GM19372 (cell line): ENCODE data around the gene CCDC137.

Experiments
- ATAC-seq: cut with Tn5 transposase; IDR thresholded peaks from one replicate; pipeline ENCODE4 v1.9.1; 2021; ENCODE audit warnings: mild to moderate bottlenecking, low read depth, moderate library complexity; ENCODE audit not compliant: unreplicated experiment

CCDC137 gene

GRCh38 chr17:81714412-81715106, 48.0 kb downstream of the CCDC137 start:
- ATAC-seq = no peak

DNA sequence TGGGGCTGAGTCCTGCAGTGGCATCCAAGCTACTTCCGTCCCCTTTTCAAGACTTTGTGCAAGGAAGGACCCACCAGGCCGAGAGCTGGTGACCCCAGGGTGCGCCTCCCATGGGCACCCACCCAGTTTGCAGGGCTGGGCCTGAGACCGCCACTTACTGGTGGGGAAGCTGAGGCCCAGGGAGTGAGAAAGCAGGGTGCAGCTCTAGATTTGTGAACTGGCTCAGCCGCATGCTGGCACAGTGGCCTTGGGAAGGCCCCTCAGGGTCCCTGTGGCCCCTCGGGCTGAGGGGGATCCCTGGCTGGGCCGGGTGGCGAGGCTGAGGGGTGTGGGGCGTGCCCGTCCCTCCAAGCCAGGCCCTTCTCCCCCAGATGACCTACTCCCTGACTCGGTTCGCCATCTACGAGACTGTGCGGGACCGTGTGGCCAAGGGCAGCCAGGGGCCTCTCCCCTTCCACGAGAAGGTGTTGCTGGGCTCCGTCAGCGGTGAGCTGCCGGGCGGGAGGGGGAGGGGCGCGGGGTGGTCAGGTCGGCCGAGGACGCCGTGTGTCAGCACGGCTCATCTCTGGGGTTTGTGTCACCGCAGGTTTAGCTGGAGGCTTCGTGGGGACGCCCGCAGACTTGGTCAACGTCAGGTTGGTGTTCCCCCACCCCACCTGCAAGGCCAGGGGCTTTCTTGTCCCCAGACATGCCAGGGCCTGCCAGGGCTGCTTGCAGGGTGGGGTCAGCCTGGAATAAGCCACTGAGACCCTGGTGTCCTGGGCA, 48.8 kb downstream of the CCDC137 start:
- no peak for ATAC-seq

- ATAC-seq = no peak
Measured at GRCh38 chr17:81715872-81716673, 49.5 kb downstream of the CCDC137 start.

- no peak for ATAC-seq
Measured at GRCh38 chr17:81716674-81716996, 50.1 kb downstream of the CCDC137 start.

GRCh38 chr17:81717049-81717765, 50.7 kb downstream of the CCDC137 start:
- no peak for ATAC-seq

DNA sequence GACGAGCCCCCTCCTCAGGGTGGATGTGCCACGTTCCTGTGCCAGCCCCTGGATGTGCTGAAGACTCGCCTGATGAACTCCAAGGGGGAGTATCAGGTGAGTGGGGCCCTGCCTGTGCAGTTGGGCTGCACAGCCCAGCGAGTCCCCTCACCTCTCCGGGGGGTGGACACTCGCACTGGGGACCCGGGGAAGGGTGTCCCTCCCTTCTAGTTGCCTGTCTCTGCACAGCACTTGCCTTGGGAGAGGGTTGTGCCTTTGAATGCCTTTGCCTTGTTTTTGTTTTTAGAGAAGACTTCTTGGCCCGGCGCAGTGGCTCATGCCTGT, 51.2 kb downstream of the CCDC137 start:
- no peak for ATAC-seq

- ATAC-seq = no peak
Measured at GRCh38 chr17:81719410-81720266, 53.1 kb downstream of the CCDC137 start.

DNA sequence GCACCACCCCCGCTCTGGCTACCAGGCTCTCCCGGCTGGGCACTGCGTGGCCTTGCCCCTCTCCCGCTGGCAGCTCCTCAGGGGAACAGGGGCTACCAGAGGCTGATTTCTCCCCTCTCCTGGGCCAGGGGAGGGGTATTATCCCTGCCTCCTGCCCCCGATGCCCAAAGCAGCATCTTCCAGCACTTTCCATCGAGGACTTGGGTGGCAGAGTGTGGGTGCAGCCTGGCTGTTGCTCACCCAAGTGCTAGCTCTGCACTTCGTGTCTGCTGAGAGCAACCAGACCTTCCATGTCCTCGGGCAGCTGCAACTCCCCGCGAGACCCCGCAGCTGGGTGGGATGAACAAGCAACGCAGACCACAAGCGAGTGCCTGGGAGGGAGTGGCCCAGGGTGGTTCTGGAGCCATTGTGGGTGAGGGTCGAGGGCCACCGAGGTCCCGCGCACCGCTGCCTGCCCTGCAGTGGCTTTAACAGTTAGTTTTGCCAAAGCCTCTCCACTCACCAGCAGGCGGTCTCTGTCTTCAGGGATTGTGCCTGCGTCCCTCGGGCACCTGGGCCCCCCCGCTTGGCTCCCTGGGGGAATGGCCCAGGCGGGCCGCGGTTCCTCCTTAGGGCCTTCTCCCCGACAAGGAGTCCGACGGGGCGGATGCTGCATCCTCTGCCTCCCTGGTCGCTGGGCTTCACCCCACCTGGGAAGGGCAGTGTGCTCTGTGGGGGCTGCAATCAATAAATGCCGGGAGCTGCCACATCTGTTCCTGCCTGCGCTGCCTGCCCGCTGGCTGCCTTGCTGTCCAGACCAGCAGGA, 53.9 kb downstream of the CCDC137 start:
- ATAC-seq = no peak

GRCh38 chr17:81722184-81723120, 55.9 kb downstream of the CCDC137 start:
- no peak for ATAC-seq
